Measurements from ENCODE around the gene GABRG2. TPM values are rescaled to one million over a fixed set of nuclear protein-coding genes. Genes with fewer than 3 reads are reported as not detected.

The GABRG2 gene
- total RNA-seq = not detected in 2 replicates

DNA sequence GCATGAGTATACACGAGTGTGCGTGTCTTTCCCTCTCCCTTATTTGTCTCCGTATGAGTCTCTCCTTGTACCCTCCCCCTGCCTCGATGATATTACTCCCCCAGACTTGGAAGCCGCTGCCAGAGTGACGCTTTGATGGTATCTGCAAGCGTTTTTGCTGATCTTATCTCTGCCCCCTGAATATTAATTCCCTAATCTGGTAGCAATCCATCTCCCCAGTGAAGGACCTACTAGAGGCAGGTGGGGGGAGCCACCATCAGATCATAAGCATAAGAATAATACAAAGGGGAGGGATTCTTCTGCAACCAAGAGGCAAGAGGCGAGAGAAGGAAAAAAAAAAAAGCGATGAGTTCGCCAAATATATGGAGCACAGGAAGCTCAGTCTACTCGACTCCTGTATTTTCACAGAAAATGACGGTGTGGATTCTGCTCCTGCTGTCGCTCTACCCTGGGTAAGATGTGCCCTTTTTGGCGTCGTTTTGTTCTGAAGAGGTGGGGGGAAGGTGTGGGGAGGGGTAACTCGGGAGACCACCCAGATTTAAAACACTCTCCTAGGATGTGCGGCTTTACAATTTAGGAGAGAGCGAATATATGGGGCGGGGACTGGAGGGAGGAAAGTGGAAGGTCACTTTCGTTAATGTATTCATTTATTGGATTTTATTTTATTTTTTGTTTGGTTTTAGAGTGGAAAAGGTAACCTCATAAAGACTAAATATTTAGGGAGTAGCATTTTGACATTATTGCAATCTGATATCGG, at the start of gene GABRG2:
Gene GABRG2, plus strand, starts transcription at position 119 of the 757 bp plus-strand sequence. Its CDS starts 227 bp downstream, at position 346.

Other genes with a start within 250 kb of the GABRG2 start
- not detected in 2 replicates for gene GABRA1, start 219.7 kb upstream of the GABRG2 start, total RNA-seq